D721Med (cell line): Measurements from ENCODE around the gene TJP3.

Source experiments
- DNase-seq: peaks from one replicate; pipeline ENCODE4 v3.0.0; 2011; ENCODE audit warnings: low spot score; ENCODE audit not compliant: insufficient read length
- FAIRE-seq: peaks from 2 replicates; lab custom pipeline; 2011; peaks lifted over from hg19 to GRCh38; lab: Jason Lieb, UNC
- TF ChIP-seq, protein P1 (sequence below): IDR thresholded peaks from 2 replicates; pipeline ENCODE4 v1.5.1; 2012; ENCODE audit warnings: mild to moderate bottlenecking, control low read depth; ENCODE audit not compliant: insufficient read depth; ENCODE audit errors: missing control alignments

The TJP3 gene

GRCh38 chr19:3698386-3698950 is 9.7 kb upstream of the TJP3 start:
- FAIRE-seq (no peak), DNase-seq (no peak)
- TF ChIP-seq, protein P1, sequence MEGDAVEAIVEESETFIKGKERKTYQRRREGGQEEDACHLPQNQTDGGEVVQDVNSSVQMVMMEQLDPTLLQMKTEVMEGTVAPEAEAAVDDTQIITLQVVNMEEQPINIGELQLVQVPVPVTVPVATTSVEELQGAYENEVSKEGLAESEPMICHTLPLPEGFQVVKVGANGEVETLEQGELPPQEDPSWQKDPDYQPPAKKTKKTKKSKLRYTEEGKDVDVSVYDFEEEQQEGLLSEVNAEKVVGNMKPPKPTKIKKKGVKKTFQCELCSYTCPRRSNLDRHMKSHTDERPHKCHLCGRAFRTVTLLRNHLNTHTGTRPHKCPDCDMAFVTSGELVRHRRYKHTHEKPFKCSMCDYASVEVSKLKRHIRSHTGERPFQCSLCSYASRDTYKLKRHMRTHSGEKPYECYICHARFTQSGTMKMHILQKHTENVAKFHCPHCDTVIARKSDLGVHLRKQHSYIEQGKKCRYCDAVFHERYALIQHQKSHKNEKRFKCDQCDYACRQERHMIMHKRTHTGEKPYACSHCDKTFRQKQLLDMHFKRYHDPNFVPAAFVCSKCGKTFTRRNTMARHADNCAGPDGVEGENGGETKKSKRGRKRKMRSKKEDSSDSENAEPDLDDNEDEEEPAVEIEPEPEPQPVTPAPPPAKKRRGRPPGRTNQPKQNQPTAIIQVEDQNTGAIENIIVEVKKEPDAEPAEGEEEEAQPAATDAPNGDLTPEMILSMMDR: no peak

DNA sequence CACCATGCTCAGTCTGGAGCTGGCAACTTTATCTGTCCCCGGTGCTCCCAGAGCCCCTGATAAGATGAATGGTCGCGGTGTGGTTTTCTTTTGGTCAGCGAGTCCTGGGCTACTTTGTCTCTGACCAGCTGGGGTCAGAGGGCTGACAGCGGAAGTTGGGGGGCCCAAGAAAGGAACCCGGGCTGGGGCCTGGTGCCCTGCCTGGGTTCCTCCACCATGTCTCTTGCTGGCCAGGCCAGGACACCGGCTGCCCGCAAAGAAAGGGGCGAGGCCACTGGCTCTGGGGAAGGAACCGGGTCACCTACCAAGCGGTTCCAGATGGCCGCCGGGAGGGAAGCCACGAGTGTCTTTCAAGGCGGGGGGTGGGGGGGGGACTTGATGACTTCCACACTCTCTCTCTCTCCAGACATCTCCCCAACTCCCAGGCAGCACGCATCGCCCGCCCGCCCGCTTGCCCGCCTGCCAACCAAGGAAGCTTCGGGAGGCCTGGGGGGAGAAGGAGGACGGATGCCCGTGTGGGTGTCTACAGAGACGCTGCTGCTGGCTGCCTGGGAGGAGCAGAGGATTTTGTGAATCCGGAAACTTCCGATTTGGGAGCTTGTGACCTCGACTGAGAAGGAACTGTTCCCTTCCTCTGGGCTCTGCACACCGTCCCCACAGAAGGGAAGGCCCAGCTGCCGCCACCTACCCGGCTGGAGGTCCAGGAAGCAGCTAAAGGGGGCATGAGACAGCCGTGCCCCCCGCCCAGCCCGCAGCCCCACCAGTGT is 9.0 kb upstream of the TJP3 start:
- TF ChIP-seq, protein P1: no peak
- DNase-seq: no peak
- no peak for FAIRE-seq

DNA sequence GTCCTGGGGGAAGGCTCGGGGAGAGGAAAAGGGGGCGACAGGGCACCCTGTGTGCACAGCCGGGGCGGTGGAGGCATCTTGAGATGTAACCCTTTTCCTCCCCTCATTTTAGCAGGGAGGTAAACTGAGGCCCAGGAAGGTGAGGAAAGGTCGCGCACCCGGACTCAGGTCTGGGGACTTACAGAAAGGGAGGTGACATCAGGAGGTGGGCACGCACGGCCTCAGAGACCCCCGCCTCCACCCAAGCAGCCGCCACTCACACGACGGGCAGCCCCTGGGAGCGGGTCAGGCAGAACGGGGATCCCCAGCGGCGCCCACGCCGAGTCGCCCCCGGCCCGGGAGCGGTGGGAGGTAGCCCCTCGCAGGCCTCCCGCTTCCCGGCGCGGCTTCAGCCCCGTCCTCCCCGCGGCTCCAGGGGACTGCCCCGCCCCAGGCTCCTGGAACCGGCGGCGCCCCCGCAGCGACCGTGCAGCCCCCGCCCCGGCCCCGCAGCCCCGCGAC is 8.4 kb upstream of the TJP3 start:
- TF ChIP-seq, protein P1: no peak
- FAIRE-seq: no peak
- no peak for DNase-seq

GRCh38 chr19:3700242-3701032 is 7.7 kb upstream of the TJP3 start, which contains the start of gene PIP5K1C:
Gene PIP5K1C (minus strand): TSS chr19:3700468. CDS start chr19:3700390, 78 bp downstream.
- TF ChIP-seq, protein P1: peak; percentile 66
- no peak for FAIRE-seq
- DNase-seq: peak; percentile 85

- TF ChIP-seq, protein P1: no peak
- peak; percentile 69 for FAIRE-seq
- DNase-seq: no peak
These were observed 7.0 kb upstream of the TJP3 start for GRCh38 chr19:3701200-3701599.

GRCh38 chr19:3707868-3708206 is 347 bp upstream of the TJP3 start:
- FAIRE-seq (no peak), DNase-seq (no peak)
- TF ChIP-seq, protein P1: no peak
